ENCODE measurements around the gene COL4A5. TPM values are rescaled to one million over a fixed set of nuclear protein-coding genes. Genes with fewer than 3 reads are reported as not detected.

COL4A5 gene
- total RNA-seq, 1 experiment from 2014 or later, result 0.24 TPM

GRCh38 chrX:108590496-108590895, 150.9 kb downstream of the COL4A5 start:
- no peak for DNase-seq (ENCODE audit: low spot score)
- in situ Hi-C loops (cut with HindIII; ENCODE audit: low sequenced_read_pairs), result no loop called here

- DNase-seq (ENCODE audit: low spot score), result no peak
- in situ Hi-C loops (cut with HindIII; ENCODE audit: low sequenced_read_pairs), result no loop called here
These were observed 161.6 kb downstream of the COL4A5 start for GRCh38 chrX:108601276-108601675.

GRCh38 chrX:108610141-108610540, 170.5 kb downstream of the COL4A5 start:
- no peak for DNase-seq (ENCODE audit: low spot score)
- in situ Hi-C loops (cut with HindIII; ENCODE audit: low sequenced_read_pairs), result no loop called here

GRCh38 chrX:108614616-108615015, 175.0 kb downstream of the COL4A5 start:
- no peak for DNase-seq (ENCODE audit: low spot score)
- in situ Hi-C loops (cut with HindIII; ENCODE audit: low sequenced_read_pairs), result no loop called here

GRCh38 chrX:108640817-108641216, 201.2 kb downstream of the COL4A5 start:
- in situ Hi-C loops (cut with HindIII; ENCODE audit: low sequenced_read_pairs), result no loop called here
- DNase-seq (ENCODE audit: low spot score), result no peak

GRCh38 chrX:108641589-108642272, 202.1 kb downstream of the COL4A5 start:
- in situ Hi-C loops (cut with HindIII; ENCODE audit: low sequenced_read_pairs), result no loop called here

DNA sequence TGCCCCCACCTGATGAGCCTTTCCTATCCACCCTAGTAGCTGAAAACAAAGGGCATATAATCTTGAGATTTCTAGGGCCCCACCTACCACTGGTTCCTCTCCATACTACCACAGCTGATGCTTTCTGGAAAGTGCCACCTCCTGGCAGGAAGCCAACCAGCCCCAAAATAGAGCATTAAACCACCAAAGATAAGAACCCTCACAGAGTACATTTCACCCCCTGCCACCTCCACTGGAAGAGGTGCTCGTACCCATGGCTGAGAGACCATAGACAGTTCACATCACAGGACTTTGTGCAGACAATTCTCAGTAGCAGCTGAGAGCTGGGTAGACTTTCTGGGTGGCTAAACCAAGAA, 202.6 kb downstream of the COL4A5 start:
- DNase-seq (ENCODE audit: low spot score), result no peak
- in situ Hi-C loops (cut with HindIII; ENCODE audit: low sequenced_read_pairs), result no loop called here

More at GRCh38 chrX:108641589-108642272, 202.1 kb downstream of the COL4A5 start:
- no peak for DNase-seq (ENCODE audit: low spot score)

DNA sequence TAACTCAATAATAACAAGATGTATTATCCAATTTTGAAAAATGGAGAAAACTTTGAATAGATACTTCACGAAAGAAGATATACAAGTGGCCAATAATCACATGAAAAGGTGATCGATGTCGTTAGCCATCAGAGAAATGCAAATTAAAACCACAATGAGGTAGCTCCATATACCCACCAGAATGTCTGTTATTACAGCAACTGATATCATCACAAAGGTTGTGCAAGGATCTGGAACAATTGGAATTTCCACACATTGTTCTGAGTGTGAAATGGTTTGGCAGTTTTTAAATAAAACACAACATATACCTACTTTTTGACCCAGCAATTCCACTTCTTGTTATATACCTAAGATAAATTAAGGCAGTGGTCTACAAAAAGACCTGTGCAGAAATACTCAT, 225.1 kb downstream of the COL4A5 start:
- DNase-seq (ENCODE audit: low spot score), result no peak
- in situ Hi-C loops (cut with HindIII; ENCODE audit: low sequenced_read_pairs), result no loop called here

GRCh38 chrX:108666101-108666500, 226.5 kb downstream of the COL4A5 start:
- in situ Hi-C loops (cut with HindIII; ENCODE audit: low sequenced_read_pairs), result no loop called here
- no peak for DNase-seq (ENCODE audit: low spot score)

- in situ Hi-C loops (cut with HindIII; ENCODE audit: low sequenced_read_pairs), result no loop called here
- DNase-seq (ENCODE audit: low spot score), result no peak
These were observed 231.9 kb downstream of the COL4A5 start for GRCh38 chrX:108671526-108671925.

- in situ Hi-C loops (cut with HindIII; ENCODE audit: low sequenced_read_pairs), result no loop called here
- no peak for DNase-seq (ENCODE audit: low spot score)
These were observed 257.1 kb downstream of the COL4A5 start for GRCh38 chrX:108696690-108697089.

DNA sequence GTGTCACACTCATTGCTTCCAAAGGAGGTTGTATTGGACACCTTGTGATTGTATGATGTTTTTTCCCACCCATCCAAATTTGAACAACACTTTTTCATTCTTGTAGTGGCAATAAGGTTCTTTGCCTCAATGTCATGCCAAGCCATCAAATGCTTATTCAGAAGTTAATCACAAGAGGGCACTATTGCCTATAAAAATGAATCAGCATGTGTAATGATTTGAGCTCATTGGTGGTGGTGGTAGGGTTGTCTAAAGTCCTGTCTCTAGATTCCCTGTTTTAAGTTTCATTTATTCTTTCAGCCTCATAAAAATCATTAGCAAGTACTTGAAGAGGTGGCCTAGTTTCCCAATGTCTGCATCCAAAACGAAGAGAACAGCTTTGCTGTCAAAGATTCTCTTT, 259.7 kb downstream of the COL4A5 start:
- DNase-seq (ENCODE audit: low spot score), result peak; percentile 0
- in situ Hi-C loops (cut with HindIII; ENCODE audit: low sequenced_read_pairs), result no loop called here

DNA sequence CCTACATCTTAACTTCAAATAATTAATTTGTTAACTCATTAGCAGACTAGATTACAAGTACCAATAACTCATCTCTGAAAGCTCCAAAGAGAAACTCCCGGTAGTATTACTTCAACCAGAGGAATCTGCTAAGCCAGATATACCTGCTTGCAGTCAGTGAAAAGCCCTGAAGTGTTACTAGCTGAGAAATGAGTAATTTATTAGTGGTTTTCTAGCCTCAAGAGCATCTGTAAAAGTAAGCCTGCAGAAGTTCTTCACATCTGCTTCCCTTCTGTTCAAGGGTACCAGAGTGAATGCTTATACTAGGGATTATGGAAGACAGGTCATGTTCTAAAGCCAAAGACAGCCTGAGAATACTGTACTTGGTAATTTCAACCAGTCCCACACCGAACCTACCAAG, 262.0 kb downstream of the COL4A5 start:
- DNase-seq (ENCODE audit: low spot score), result no peak
- in situ Hi-C loops (cut with HindIII; ENCODE audit: low sequenced_read_pairs), result no loop called here

- in situ Hi-C loops (cut with HindIII; ENCODE audit: low sequenced_read_pairs), result no loop called here
- DNase-seq (ENCODE audit: low spot score), result no peak
These were observed 262.9 kb downstream of the COL4A5 start for GRCh38 chrX:108702530-108702929.

DNA sequence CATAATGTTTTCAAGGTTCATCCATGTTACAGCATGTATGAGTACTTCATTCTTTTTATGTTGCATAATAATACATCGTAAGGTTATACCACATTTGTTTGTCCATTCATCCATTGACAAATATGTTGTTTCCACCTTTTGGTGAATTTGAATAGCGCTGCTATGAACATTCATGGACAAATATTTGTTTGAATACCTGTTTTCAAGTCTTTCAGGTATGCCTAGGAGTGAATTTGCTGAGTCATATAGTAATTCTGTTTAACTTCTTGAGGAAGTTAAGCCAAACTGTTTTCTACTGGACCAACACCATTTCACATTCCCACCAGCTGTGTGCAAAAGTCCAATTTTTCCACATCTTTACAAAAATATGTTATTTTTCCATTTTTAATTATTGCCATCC, 265.2 kb downstream of the COL4A5 start:
- in situ Hi-C loops (cut with HindIII; ENCODE audit: low sequenced_read_pairs), result no loop called here
- DNase-seq (ENCODE audit: low spot score), result no peak

- in situ Hi-C loops (cut with HindIII; ENCODE audit: low sequenced_read_pairs), result no loop called here
These were observed 273.2 kb downstream of the COL4A5 start for GRCh38 chrX:108712886-108713285.

GRCh38 chrX:108722561-108722960, 282.9 kb downstream of the COL4A5 start:
- DNase-seq (ENCODE audit: low spot score), result no peak
- in situ Hi-C loops (cut with HindIII; ENCODE audit: low sequenced_read_pairs), result no loop called here

More at GRCh38 chrX:108712886-108713285, 273.2 kb downstream of the COL4A5 start:
- DNase-seq (ENCODE audit: low spot score), result no peak

DNA sequence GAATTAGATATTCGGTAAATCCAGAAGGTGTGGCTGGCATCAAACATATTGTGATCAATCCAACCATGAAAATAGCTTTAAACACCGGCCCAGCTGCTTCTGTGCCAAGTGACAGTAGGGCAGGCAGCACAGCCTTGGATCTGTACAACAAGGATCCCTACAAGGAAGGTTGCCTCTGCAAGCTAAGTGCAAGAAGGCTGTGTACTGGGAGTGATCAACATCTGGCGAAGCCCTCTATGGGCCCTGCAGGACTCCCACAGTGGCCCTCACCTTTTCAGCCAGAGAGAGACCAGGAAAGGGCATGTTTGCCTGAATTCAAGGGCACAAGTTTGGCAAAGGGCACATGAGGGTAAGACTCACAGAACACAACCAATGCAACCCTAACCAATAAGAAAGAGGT, 287.1 kb downstream of the COL4A5 start:
- DNase-seq (ENCODE audit: low spot score), result no peak
- in situ Hi-C loops (cut with HindIII; ENCODE audit: low sequenced_read_pairs), result no loop called here

- in situ Hi-C loops (cut with HindIII; ENCODE audit: low sequenced_read_pairs), result no loop called here
- DNase-seq (ENCODE audit: low spot score), result no peak
These were observed 291.5 kb downstream of the COL4A5 start for GRCh38 chrX:108731153-108731552.

DNA sequence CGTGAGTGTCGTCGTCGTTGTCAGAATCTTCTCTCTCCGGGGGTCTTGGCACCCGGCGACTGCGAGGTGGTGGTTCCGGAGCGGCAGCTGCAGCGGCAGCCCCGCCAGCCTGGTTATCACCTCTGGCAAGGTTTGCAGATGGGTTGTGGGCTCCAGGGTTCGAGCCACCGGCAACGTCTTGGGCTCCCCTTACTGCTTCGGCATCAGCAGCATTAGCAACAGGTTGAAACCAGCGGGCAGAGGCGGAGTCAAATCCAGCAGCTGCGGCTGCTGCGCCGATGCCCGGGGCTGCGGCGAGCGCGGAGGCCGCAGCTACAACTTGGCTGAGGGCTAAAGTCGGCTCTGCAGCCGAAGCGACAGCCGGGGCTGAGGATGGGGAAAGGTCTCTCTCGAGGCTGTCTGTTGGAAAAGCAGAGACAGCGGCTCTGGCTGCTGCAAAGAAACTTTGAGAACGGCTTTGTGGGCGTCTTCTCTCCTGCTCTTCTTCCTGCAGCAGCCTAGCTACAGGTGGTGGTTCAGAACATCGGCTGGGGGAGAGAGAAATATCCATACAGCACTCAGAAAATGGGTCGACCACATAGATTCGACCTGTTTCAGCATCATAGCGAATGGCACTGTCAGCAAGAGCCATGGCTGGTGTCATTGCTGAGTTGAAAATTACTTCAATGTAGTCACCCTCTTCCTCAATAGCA, 293.1 kb downstream of the COL4A5 start:
- in situ Hi-C loops (cut with HindIII; ENCODE audit: low sequenced_read_pairs), result no loop called here
- no peak for DNase-seq (ENCODE audit: low spot score)

DNA sequence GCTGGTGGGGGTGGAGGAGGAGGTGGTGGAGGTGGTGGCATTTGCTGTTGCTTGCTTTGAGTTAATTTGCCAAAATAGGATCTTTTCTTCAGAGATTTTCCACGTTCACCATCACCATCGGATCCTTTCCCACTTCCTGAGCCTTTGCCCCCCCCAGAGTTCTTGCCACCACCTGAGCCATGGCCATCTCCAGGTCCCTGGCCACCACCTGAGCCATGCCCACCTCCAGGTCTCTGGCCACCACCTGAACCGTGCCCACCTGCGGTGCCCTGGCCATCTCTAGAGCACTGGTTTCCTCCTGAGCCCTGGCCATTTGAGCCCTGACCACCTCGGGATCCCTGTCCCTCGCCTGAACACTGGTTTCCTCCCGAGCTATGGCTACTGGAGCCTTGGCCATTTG, 294.8 kb downstream of the COL4A5 start:
- no peak for DNase-seq (ENCODE audit: low spot score)
- in situ Hi-C loops (cut with HindIII; ENCODE audit: low sequenced_read_pairs), result no loop called here
